ENCODE results near the gene FASN.

GRCh38 chr17:82035488-82035887 is 62.5 kb downstream of the FASN start:
- TF ChIP-seq, protein P1, sequence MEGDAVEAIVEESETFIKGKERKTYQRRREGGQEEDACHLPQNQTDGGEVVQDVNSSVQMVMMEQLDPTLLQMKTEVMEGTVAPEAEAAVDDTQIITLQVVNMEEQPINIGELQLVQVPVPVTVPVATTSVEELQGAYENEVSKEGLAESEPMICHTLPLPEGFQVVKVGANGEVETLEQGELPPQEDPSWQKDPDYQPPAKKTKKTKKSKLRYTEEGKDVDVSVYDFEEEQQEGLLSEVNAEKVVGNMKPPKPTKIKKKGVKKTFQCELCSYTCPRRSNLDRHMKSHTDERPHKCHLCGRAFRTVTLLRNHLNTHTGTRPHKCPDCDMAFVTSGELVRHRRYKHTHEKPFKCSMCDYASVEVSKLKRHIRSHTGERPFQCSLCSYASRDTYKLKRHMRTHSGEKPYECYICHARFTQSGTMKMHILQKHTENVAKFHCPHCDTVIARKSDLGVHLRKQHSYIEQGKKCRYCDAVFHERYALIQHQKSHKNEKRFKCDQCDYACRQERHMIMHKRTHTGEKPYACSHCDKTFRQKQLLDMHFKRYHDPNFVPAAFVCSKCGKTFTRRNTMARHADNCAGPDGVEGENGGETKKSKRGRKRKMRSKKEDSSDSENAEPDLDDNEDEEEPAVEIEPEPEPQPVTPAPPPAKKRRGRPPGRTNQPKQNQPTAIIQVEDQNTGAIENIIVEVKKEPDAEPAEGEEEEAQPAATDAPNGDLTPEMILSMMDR (conservative IDR thresholded peaks at IDR 0.05) = no peak
- no peak for TF ChIP-seq ZFX (IDR thresholded peaks at IDR 0.05)
